Esophagus muscularis mucosa (tissue), 3 donors: Measurements from ENCODE around the gene FAM20B.

Experiments
- CTCF ChIP-seq, 3 experiments: fragments of 200-600 bp in 2 of 3; fragments of 450-650 bp in 1 of 3; sonication (generic) in 2 of 3; IDR thresholded peaks; one replicate each; pipeline ENCODE4 v1.5.1; 2017 to 2019; ENCODE audit warnings: antibody characterized with exemption in 3 of 3, mild to moderate bottlenecking in 2 of 3, moderate library complexity in 1 of 3
- POLR2A ChIP-seq: fragments of 450-650 bp; IDR thresholded peaks from one replicate; pipeline ENCODE4 v1.6.1; 2017; ENCODE audit warnings: antibody characterized with exemption, moderate library complexity, mild to moderate bottlenecking, low read depth

GRCh38 chr1:179014123-179014522, 11.6 kb upstream of the FAM20B start:
- no peak for TF ChIP-seq CTCF (IDR thresholded peaks at IDR 0.05)
- TF ChIP-seq POLR2A, result no peak
